ENCODE data around the gene CPEB2. TPM values are rescaled to one million over a fixed set of nuclear protein-coding genes. Genes with fewer than 3 reads are reported as not detected.
A peak's percentile ranks its signal among the peaks of the same experiment; 100 is the strongest.

CPEB2 gene
- total RNA-seq: 13.0 and 13.4 TPM in 2 replicates

- DNase-seq (ENCODE audit: low read depth): peak; percentile 59
- H3K4me3 ChIP-seq (ENCODE audit: low read depth, low read length): peak within 1 kb of the TSS; percentile 95
- H3K27me3 ChIP-seq (ENCODE audit: control insufficient read depth, insufficient read depth, low read length): no peaks in the 10 kb centered on the region
- no peaks in the 10 kb centered on the region for H3K36me3 ChIP-seq (ENCODE audit: control insufficient read depth, insufficient read depth, low read length)
- no peak for TF ChIP-seq CTCF (IDR thresholded peaks at IDR 0.05; ENCODE audit: insufficient read depth, low read length, poor library complexity, severe bottlenecking)
Measured at GRCh38 chr4:15001869-15002658, at the start of gene CPEB2. CPEB2 (plus strand) TSS chr4:15002481; CDS start chr4:15002674, 193 bp downstream.

DNA sequence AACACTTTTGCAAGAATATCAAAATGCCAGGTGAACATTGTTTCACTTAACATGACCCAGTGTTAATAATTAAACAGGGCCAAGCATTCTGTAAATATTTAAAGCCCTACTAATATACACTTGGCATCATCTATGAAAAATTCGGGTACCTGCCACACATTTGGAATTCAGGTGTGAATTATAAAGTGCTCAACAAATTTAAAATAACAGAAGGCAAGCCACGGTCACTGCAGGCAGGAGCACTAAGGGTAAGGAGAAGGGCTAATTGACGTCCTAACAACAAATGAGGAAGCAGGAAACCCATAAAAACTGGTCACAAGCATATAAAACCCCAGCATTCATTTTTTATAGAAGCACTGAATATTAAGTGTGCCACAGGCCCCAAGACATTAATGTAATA lies 43.8 kb upstream of the CPEB2 start:
- DNase-seq (ENCODE audit: low read depth): no peak
- H3K36me3 ChIP-seq (ENCODE audit: control insufficient read depth, insufficient read depth, low read length): no peaks in the 10 kb centered on the region
- TF ChIP-seq CTCF (IDR thresholded peaks at IDR 0.05; ENCODE audit: insufficient read depth, low read length, poor library complexity, severe bottlenecking): no peak
- H3K27me3 ChIP-seq (ENCODE audit: control insufficient read depth, insufficient read depth, low read length): no peaks in the 10 kb centered on the region
- no peak overlapping the region for H3K4me3 ChIP-seq (ENCODE audit: low read depth, low read length)

- Histone ChIP-seq H3K4me3 (ENCODE audit: low read depth, low read length) (no peak overlapping the region), H3K27me3 (ENCODE audit: control insufficient read depth, insufficient read depth, low read length) (no peaks in the 10 kb centered on the region)
- no peak for TF ChIP-seq CTCF (IDR thresholded peaks at IDR 0.05; ENCODE audit: insufficient read depth, low read length, poor library complexity, severe bottlenecking)
Measured at GRCh38 chr4:14961292-14961691, 41.0 kb upstream of the CPEB2 start.

GRCh38 chr4:14965071-14965470 lies 37.2 kb upstream of the CPEB2 start:
- TF ChIP-seq CTCF (IDR thresholded peaks at IDR 0.05; ENCODE audit: insufficient read depth, low read length, poor library complexity, severe bottlenecking): no peak
- DNase-seq (ENCODE audit: low read depth): no peak
- Histone ChIP-seq H3K27me3 (ENCODE audit: control insufficient read depth, insufficient read depth, low read length) (no peaks in the 10 kb centered on the region), H3K36me3 (ENCODE audit: control insufficient read depth, insufficient read depth, low read length) (no peaks in the 10 kb centered on the region), H3K4me3 (ENCODE audit: low read depth, low read length) (no peak overlapping the region)

More at GRCh38 chr4:14961292-14961691, 41.0 kb upstream of the CPEB2 start:
- H3K36me3 ChIP-seq (ENCODE audit: control insufficient read depth, insufficient read depth, low read length): no peaks in the 10 kb centered on the region
- no peak for DNase-seq (ENCODE audit: low read depth)

GRCh38 chr4:14967982-14968381 lies 34.3 kb upstream of the CPEB2 start:
- no peak for DNase-seq (ENCODE audit: low read depth)
- no peak for TF ChIP-seq CTCF (IDR thresholded peaks at IDR 0.05; ENCODE audit: insufficient read depth, low read length, poor library complexity, severe bottlenecking)
- no peaks in the 10 kb centered on the region for H3K36me3 ChIP-seq (ENCODE audit: control insufficient read depth, insufficient read depth, low read length)
- no peak overlapping the region for H3K4me3 ChIP-seq (ENCODE audit: low read depth, low read length)
- no peaks in the 10 kb centered on the region for H3K27me3 ChIP-seq (ENCODE audit: control insufficient read depth, insufficient read depth, low read length)

DNA sequence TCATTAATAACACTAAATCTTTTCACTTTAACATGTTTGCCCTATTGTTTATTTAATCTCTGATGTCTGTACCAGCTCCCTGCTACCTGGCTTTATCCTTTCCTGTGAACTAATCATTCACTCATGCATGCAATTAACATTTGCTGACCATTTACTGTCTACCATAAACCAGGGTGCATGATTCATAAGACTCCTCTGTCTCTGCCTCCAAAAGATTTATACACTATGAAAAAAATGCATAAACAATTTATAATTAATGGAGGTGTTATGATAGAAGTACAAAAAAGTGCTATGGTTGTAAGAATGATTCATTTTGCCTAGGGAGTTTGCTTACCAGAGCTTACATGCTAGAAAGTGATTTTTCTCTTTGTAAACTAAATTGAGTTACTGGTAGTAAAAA lies 24.5 kb upstream of the CPEB2 start:
- DNase-seq (ENCODE audit: low read depth): peak; percentile 9
- Histone ChIP-seq H3K27me3 (ENCODE audit: control insufficient read depth, insufficient read depth, low read length) (no peaks in the 10 kb centered on the region), H3K4me3 (ENCODE audit: low read depth, low read length) (no peak overlapping the region), H3K36me3 (ENCODE audit: control insufficient read depth, insufficient read depth, low read length) (no peaks in the 10 kb centered on the region)
- no peak for TF ChIP-seq CTCF (IDR thresholded peaks at IDR 0.05; ENCODE audit: insufficient read depth, low read length, poor library complexity, severe bottlenecking)

Data from kidney epithelial cell (primary cell).